Neuron (in vitro differentiated cells): Measurements from ENCODE around the gene PPM1L.
"Not testable (repeated sequence)": the region's sequence is repeated elsewhere in the genome, so short reads cannot be mapped to it uniquely, and the experiment has no call there.

ENCODE experiments used
- H2AFZ ChIP-seq: one replicate; pipeline ENCODE4 v1.6.1; 2013; ENCODE audit warnings: low read depth, mild to moderate bottlenecking, inconsistent platforms, low read length, moderate library complexity
- H3K27me3 ChIP-seq: one replicate; pipeline ENCODE4 v1.6.1; 2013; ENCODE audit warnings: low read length; ENCODE audit not compliant: insufficient read depth
- H3K36me3 ChIP-seq: one replicate; pipeline ENCODE4 v1.6.1; 2013; ENCODE audit warnings: low read length; ENCODE audit not compliant: insufficient read depth
- H3K4me1 ChIP-seq: one replicate; pipeline ENCODE4 v1.6.1; 2013; ENCODE audit warnings: low read length; ENCODE audit not compliant: insufficient read depth
- H3K4me3 ChIP-seq: 2 replicates; pipeline ENCODE4 v1.5.1; 2013; ENCODE audit warnings: mild to moderate bottlenecking, low read length, moderate library complexity
- H3K9me3 ChIP-seq: one replicate; pipeline ENCODE4 v1.6.1; 2013; ENCODE audit warnings: low read length

PPM1L gene

DNA sequence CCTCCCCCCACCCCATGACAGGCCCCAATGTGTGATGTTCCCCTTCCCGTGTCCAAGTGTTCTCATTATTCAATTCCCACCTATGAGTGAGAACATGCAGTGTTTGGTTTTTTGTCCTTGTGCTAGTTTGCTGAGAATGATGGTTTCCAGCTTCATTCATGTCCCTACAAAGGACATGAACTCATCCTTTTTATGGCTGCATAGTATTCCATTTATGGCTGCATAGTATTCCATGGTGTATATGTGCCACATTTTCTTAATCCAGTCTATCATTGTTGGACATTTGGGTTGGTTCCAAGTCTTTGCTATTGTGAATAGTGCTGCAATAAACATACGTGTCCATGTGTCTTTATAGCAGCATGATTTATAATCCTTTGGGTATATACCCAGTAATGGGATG lies 254.1 kb downstream of the PPM1L start:
- not testable (repeated sequence) for H3K4me3 ChIP-seq, H3K9me3 ChIP-seq, H3K4me1 ChIP-seq, H3K27me3 ChIP-seq, H3K36me3 ChIP-seq, H2AFZ ChIP-seq

- H3K9me3 ChIP-seq: no peaks in the 10 kb centered on the region
- H3K4me3 ChIP-seq: no peak overlapping the region
- no peaks in the 10 kb centered on the region for H3K36me3 ChIP-seq
- no peaks in the 10 kb centered on the region for H3K27me3 ChIP-seq
- no peak overlapping the region for H2AFZ ChIP-seq
- H3K4me1 ChIP-seq: peaks cover 21% of the 10 kb centered on the region
These were observed 259.1 kb downstream of the PPM1L start for GRCh38 chr3:161014843-161015749.

- Histone ChIP-seq H3K27me3 (no peaks in the 10 kb centered on the region), H3K4me3 (no peak overlapping the region), H3K4me1 (peaks cover 21% of the 10 kb centered on the region), H2AFZ (no peak overlapping the region), H3K9me3 (no peaks in the 10 kb centered on the region), H3K36me3 (no peaks in the 10 kb centered on the region)
These were observed 260.6 kb downstream of the PPM1L start for GRCh38 chr3:161016417-161017313.

- Histone ChIP-seq H2AFZ (no peak overlapping the region), H3K4me3 (no peak overlapping the region), H3K9me3 (no peaks in the 10 kb centered on the region), H3K27me3 (no peaks in the 10 kb centered on the region), H3K4me1 (peaks cover 21% of the 10 kb centered on the region), H3K36me3 (no peaks in the 10 kb centered on the region)
These were observed 261.9 kb downstream of the PPM1L start for GRCh38 chr3:161017971-161018370.

GRCh38 chr3:161020256-161020655 lies 264.2 kb downstream of the PPM1L start:
- H3K4me1 ChIP-seq: peaks cover 18% of the 10 kb centered on the region
- no peaks in the 10 kb centered on the region for H3K27me3 ChIP-seq
- no peaks in the 10 kb centered on the region for H3K36me3 ChIP-seq
- no peak overlapping the region for H3K4me3 ChIP-seq
- no peak overlapping the region for H2AFZ ChIP-seq
- no peaks in the 10 kb centered on the region for H3K9me3 ChIP-seq

- Histone ChIP-seq H3K4me1 (no peaks in the 10 kb centered on the region), H2AFZ (no peak overlapping the region), H3K36me3 (no peaks in the 10 kb centered on the region), H3K9me3 (no peaks in the 10 kb centered on the region), H3K4me3 (no peak overlapping the region), H3K27me3 (no peaks in the 10 kb centered on the region)
These were observed 269.9 kb downstream of the PPM1L start for GRCh38 chr3:161025911-161026310.

GRCh38 chr3:161026612-161027510 lies 270.8 kb downstream of the PPM1L start:
- Histone ChIP-seq H2AFZ (no peak overlapping the region), H3K9me3 (no peaks in the 10 kb centered on the region), H3K36me3 (no peaks in the 10 kb centered on the region), H3K4me1 (no peaks in the 10 kb centered on the region), H3K4me3 (no peak overlapping the region), H3K27me3 (no peaks in the 10 kb centered on the region)

DNA sequence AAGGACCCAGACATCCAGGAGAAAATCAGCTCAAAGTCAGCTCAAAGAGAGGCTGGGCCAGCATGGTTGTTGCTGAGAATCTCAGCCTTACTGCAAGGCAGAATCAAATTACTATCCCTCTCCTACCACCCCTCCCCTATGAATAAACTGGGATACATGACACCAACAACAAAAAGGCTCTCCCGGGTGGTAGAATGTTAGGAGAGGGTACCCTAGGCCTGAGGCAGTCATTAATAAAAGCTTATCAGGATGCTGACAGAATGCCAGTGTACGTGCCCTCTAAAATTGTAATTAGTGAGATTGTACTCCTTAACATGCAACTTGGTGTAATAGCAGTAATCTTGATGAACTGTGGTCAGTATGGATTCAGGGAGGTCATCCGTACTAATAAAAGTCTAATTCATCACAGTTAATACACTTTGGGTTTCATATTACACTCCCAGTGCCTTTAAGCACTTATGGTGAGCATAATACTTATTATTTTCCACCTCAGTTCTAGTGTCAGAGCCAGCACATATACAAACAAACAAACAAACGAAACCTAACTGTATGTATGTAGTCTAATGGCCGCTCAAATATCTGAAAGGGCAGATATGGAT lies 272.6 kb downstream of the PPM1L start:
- no peak overlapping the region for H2AFZ ChIP-seq
- no peaks in the 10 kb centered on the region for H3K27me3 ChIP-seq
- H3K9me3 ChIP-seq: peaks cover 2% of the 10 kb centered on the region
- no peaks in the 10 kb centered on the region for H3K36me3 ChIP-seq
- no peaks in the 10 kb centered on the region for H3K4me1 ChIP-seq
- H3K4me3 ChIP-seq: no peak overlapping the region

DNA sequence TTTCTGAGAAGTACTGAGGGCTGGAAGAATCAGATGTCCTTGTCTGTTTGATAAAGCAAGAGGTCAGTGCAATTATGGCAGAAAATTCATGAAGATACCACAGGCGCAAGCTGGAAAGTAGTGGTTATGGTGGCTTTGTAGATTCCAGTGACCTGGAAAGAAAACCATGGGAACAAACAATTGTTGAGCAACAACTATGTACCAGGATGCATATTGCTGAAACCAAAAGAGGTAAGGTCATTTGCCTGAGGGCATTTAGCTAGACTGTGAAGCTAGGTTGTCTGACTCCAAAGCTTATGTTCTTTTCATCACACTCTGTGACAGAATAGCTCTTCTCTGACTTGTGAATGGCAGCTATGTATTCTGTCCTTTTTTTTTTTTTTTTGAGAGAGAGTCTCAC lies 275.1 kb downstream of the PPM1L start:
- H3K4me3 ChIP-seq: no peak overlapping the region
- no peak overlapping the region for H2AFZ ChIP-seq
- no peaks in the 10 kb centered on the region for H3K27me3 ChIP-seq
- H3K9me3 ChIP-seq: peaks cover 2% of the 10 kb centered on the region
- H3K4me1 ChIP-seq: no peaks in the 10 kb centered on the region
- no peaks in the 10 kb centered on the region for H3K36me3 ChIP-seq

DNA sequence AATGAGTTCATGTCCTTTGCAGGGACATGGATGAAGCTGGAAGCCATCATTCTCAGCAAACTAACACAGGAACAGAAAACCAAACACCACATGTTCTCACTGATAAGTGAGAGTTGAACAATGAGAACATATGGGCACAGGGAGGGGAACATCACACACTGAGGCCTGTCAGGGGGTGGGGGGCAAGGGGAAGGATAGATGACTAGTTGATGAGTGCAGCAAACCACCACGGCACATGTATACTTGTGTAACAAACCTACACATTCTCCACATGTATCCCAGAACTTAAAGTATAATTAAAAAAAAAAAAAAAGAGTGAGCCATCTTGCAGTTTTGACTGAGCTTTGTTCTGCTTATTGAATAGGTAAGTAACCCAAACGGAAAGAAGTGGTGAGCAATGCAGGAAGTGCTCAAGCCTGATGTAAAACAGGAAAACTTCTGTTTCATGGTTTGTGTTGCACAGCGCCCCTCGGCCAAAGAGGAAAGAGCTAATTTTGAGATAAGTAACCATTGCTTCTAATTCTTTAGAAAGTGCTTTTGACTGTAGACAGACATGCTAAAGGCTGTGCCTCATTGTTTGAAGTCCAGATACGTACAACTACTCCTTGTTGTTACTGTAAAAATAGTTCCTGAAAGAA lies 279.0 kb downstream of the PPM1L start:
- not testable (repeated sequence) for H3K9me3 ChIP-seq, H3K4me1 ChIP-seq, H2AFZ ChIP-seq, H3K36me3 ChIP-seq, H3K27me3 ChIP-seq, H3K4me3 ChIP-seq

DNA sequence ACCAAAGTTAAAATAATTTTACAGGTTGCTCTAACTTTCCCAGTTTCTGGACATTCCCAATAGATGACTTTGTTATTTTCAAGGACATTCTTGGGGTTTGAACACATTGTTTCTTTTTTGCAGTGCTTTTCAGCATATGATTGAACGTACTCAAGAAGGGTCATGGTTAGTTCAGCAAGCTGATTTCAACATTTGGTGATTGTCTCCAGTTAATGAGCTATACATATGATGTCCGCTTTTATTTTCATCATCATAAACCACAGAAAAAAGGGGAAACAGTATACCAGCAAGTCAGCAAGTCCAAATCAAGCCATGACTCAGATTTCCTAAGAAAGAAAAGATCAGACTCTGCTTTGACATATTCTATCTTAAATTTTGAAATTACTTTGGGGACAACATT lies 279.7 kb downstream of the PPM1L start:
- H3K4me3 ChIP-seq: no peak overlapping the region
- H3K27me3 ChIP-seq: no peaks in the 10 kb centered on the region
- no peak overlapping the region for H2AFZ ChIP-seq
- no peaks in the 10 kb centered on the region for H3K36me3 ChIP-seq
- H3K4me1 ChIP-seq: no peaks in the 10 kb centered on the region
- peaks cover 4% of the 10 kb centered on the region for H3K9me3 ChIP-seq

DNA sequence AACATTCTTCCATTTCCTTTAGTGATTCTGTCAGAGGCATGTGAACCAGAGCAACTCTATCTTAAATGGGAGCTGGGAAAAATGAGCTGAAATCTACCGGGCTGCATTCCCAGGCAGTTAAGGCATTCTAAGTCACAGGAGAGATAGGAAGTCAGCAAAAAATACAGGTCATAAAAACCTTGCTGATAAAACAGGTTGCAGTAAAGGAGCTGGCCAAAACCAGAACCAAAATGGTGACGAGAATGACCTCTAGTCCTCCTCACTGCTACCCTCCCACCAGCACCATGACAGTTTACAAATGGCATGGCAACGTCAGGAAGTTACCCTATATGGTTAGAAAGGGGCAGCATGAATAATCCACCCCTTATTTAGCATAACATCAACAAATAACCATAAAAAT lies 282.7 kb downstream of the PPM1L start:
- Histone ChIP-seq H3K27me3 (peaks cover 4% of the 10 kb centered on the region), H3K9me3 (peaks cover 2% of the 10 kb centered on the region), H3K36me3 (no peaks in the 10 kb centered on the region), H2AFZ (no peak overlapping the region), H3K4me1 (peaks cover 6% of the 10 kb centered on the region), H3K4me3 (no peak overlapping the region)
